Neuronal stem cell (in vitro differentiated cells): Measurements from ENCODE around the gene STX10.

ENCODE experiments used
- DNase-seq: peaks from one replicate; pipeline ENCODE4 v3.0.0-alpha.2; 2013; ENCODE audit warnings: low spot score
- H2AFZ ChIP-seq: one replicate; pipeline ENCODE4 v1.6.1; 2013; ENCODE audit warnings: mild to moderate bottlenecking, low read length, inconsistent platforms
- H2AK5ac ChIP-seq: 2 replicates; pipeline ENCODE4 v1.6.1; 2013; ENCODE audit warnings: low read depth, mild to moderate bottlenecking, inconsistent platforms, low read length, moderate library complexity, mixed read lengths
- H2BK120ac ChIP-seq: 2 replicates; pipeline ENCODE4 v1.6.1; 2013; ENCODE audit warnings: low read depth, mild to moderate bottlenecking, inconsistent platforms, low read length, moderate library complexity, mixed read lengths
- H2BK12ac ChIP-seq: one replicate; pipeline ENCODE4 v1.6.1; 2013; ENCODE audit warnings: low read length, inconsistent platforms
- H2BK15ac ChIP-seq: 2 replicates; pipeline ENCODE4 v1.6.1; 2013; ENCODE audit warnings: mild to moderate bottlenecking, low read length, inconsistent platforms, mixed read lengths
- H2BK5ac ChIP-seq: one replicate; pipeline ENCODE4 v1.6.1; 2013; ENCODE audit warnings: inconsistent platforms, mild to moderate bottlenecking, low read length, moderate library complexity
- H3K14ac ChIP-seq: one replicate; pipeline ENCODE4 v1.6.1; 2013; ENCODE audit warnings: low read length, inconsistent platforms
- H3K18ac ChIP-seq: 2 replicates; pipeline ENCODE4 v1.6.1; 2013; ENCODE audit warnings: low read length, inconsistent platforms
- H3K23ac ChIP-seq: 2 replicates; pipeline ENCODE4 v1.6.1; 2013; ENCODE audit warnings: low read depth, mild to moderate bottlenecking, mixed read lengths, low read length, inconsistent platforms; ENCODE audit not compliant: poor library complexity
- H3K27ac ChIP-seq: replicated peaks from 3 replicates; pipeline ENCODE4 v1.5.1; 2013; ENCODE audit warnings: low read length, inconsistent platforms
- H3K27me3 ChIP-seq, 3 experiments: 2 replicates each; pipeline ENCODE4 v1.6.1; 2013; ENCODE audit warnings: low read length in 3 of 3, mild to moderate bottlenecking in 2 of 3, inconsistent platforms in 1 of 3, low read depth in 1 of 3, mixed read lengths in 1 of 3, moderate library complexity in 1 of 3; ENCODE audit not compliant: control insufficient read depth in 3 of 3, insufficient read depth in 3 of 3
- H3K36me3 ChIP-seq, 2 donors: replicated peaks in 1 of 2; 2 replicates each; pipeline ENCODE4 v1.6.1; 2013; ENCODE audit warnings: low read length in 2 of 2; ENCODE audit not compliant: control insufficient read depth in 2 of 2, insufficient read depth in 2 of 2
- H3K4ac ChIP-seq: 2 replicates; pipeline ENCODE4 v1.6.1; 2013; ENCODE audit warnings: inconsistent platforms, mild to moderate bottlenecking, low read length, moderate library complexity
- H3K4me1 ChIP-seq, 2 donors: 1 replicate in 1 of 2; 2 replicates in 1 of 2; pipeline ENCODE4 v1.6.1; 2013; ENCODE audit warnings: low read length in 2 of 2, low read depth in 1 of 2; ENCODE audit not compliant: control insufficient read depth in 2 of 2, insufficient read depth in 1 of 2
- H3K4me2 ChIP-seq: one replicate; pipeline ENCODE4 v1.6.1; 2013; ENCODE audit warnings: mild to moderate bottlenecking, low read length, inconsistent platforms; ENCODE audit not compliant: insufficient read depth, poor library complexity, severe bottlenecking
- H3K4me3 ChIP-seq, 2 donors: 2 replicates each; pipeline ENCODE4 v1.5.1; 2013; ENCODE audit warnings: low read length in 2 of 2, mild to moderate bottlenecking in 2 of 2, inconsistent platforms in 1 of 2, moderate library complexity in 1 of 2
- H3K79me1 ChIP-seq: one replicate; pipeline ENCODE4 v1.6.1; 2013; ENCODE audit warnings: low read depth, mild to moderate bottlenecking, inconsistent platforms, low read length, moderate library complexity
- H3K9ac ChIP-seq: one replicate; pipeline ENCODE4 v1.6.1; 2013; ENCODE audit warnings: mild to moderate bottlenecking, low read depth, low read length, inconsistent platforms; ENCODE audit not compliant: poor library complexity
- H3K9me3 ChIP-seq, 2 donors: replicated peaks in 1 of 2; 2 replicates each; pipeline versions ENCODE3 to v1.6.1; 2013; ENCODE audit warnings: low read length in 2 of 2, mild to moderate bottlenecking in 2 of 2, inconsistent platforms in 1 of 2, low read depth in 1 of 2, mixed read lengths in 1 of 2, moderate library complexity in 1 of 2; ENCODE audit not compliant: control insufficient read depth in 2 of 2, insufficient read depth in 1 of 2
- H4K8ac ChIP-seq: one replicate; pipeline ENCODE4 v1.6.1; 2013; ENCODE audit warnings: low read depth, mild to moderate bottlenecking, inconsistent platforms, low read length, moderate library complexity
- H4K91ac ChIP-seq: one replicate; pipeline ENCODE4 v1.6.1; 2013; ENCODE audit warnings: low read length, low read depth, mild to moderate bottlenecking, inconsistent platforms; ENCODE audit not compliant: poor library complexity
- WGBS, 2 donors: extraction: QIAGEN DNeasy Blood & Tissue Kit; methylation state at CpG; one replicate each; pipeline ENCODE4 v1.1.7; 2013; ENCODE audit warnings: missing lambda C conversion rate in 2 of 2, mixed read lengths in 1 of 2; ENCODE audit not compliant: insufficient read length in 2 of 2, insufficient replicate concordance in 1 of 2; ENCODE audit errors: extremely low coverage in 2 of 2; 5-methylcytosine and 5-hydroxymethylcytosine counted together

STX10 gene

GRCh38 chr19:13133241-13133870 is 16.8 kb downstream of the STX10 start:
- Histone ChIP-seq H3K14ac (no peak overlapping the region), H3K9ac (no peak overlapping the region), H3K4me3 (no peak overlapping the region), H3K18ac (no peak overlapping the region), H3K27ac (no peak overlapping the region), H2BK12ac (no peak overlapping the region), H2BK120ac (no peak overlapping the region), H2AFZ (no peak overlapping the region), H2AK5ac (no peak overlapping the region), H2BK5ac (no peak overlapping the region), H4K8ac (no peak overlapping the region), H3K23ac (no peak overlapping the region), H3K27me3 (no peaks in the 10 kb centered on the region), H4K91ac (no peak overlapping the region), H2BK15ac (no peak overlapping the region), H3K79me1 (peaks cover 44% of the 10 kb centered on the region), H3K9me3 (no peaks in the 10 kb centered on the region), H3K4me2 (no peak overlapping the region), H3K4ac (no peak overlapping the region), H3K4me1 (peaks cover 0 to 2% of the 10 kb centered on the region in 2 donors), H3K36me3 (peaks cover 46 to 76% of the 10 kb centered on the region in 2 donors)
- no CpG with 5 or more reads among the region's 12 CpGs for WGBS, 2 donors
- DNase-seq = no peak

DNA sequence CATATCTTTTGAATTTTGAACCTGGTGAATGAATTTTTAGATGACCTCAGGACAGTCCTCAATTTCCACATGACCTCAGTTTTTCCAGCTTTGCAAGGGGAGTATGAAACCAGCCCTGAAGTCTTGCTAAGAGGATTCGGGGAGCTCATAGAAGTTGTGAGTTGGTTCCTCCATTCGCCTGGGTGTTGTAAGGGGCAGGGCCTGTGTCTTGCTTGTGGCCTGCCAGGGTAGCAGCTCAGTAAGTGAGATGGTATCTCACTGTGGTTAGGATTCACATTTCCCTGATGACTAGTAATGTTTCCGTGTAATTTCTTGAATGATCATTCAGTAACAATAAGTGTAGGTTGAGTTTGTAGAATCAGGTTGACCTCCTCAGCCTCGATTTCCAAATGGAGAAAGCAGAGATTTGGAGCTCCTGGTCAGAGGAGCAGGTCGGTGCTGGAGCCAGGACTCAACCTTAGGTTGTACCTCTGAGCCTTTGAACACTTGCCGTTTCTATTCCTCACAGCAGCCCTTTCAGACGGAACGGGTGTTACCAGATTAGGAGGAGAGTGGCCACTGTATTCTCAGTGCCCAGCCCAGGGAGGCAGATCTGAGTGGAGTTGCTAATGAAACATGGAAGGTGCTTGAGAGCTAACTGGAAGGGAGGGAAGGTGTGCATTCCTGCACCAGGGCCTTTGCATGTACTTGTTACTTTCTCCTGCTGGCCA is 17.5 kb downstream of the STX10 start:
- Histone ChIP-seq H3K4ac (no peak overlapping the region), H3K4me1 (peaks cover 0 to 2% of the 10 kb centered on the region in 2 donors), H3K4me3 (no peak overlapping the region), H2BK12ac (no peak overlapping the region), H3K36me3 (peaks cover 38 to 76% of the 10 kb centered on the region in 2 donors), H4K8ac (no peak overlapping the region), H4K91ac (no peak overlapping the region), H2BK120ac (no peak overlapping the region), H2BK5ac (no peak overlapping the region), H2AFZ (no peak overlapping the region), H3K23ac (no peak overlapping the region), H3K27me3 (no peaks in the 10 kb centered on the region), H2AK5ac (no peak overlapping the region), H3K18ac (no peak overlapping the region), H3K79me1 (peaks cover 47% of the 10 kb centered on the region), H3K9ac (no peak overlapping the region), H3K4me2 (no peak overlapping the region), H3K27ac (no peak overlapping the region), H3K14ac (no peak overlapping the region), H3K9me3 (no peaks in the 10 kb centered on the region), H2BK15ac (no peak overlapping the region)
- no CpG with 5 or more reads among the region's 8 CpGs for WGBS, 2 donors
- no peak for DNase-seq

GRCh38 chr19:13130886-13131490 is 19.2 kb downstream of the STX10 start:
- H2BK5ac ChIP-seq = no peak overlapping the region
- H2BK120ac ChIP-seq = no peak overlapping the region
- H3K36me3 ChIP-seq = peaks cover 29 to 71% of the 10 kb centered on the region in 2 donors
- H3K14ac ChIP-seq = no peak overlapping the region
- H3K27ac ChIP-seq = no peak overlapping the region
- H4K8ac ChIP-seq = no peak overlapping the region
- H3K27me3 ChIP-seq = no peaks in the 10 kb centered on the region
- no peak overlapping the region for H3K23ac ChIP-seq
- no peak for DNase-seq
- no peak overlapping the region for H2AK5ac ChIP-seq
- H3K18ac ChIP-seq = no peak overlapping the region
- H3K9me3 ChIP-seq = no peaks in the 10 kb centered on the region
- peaks cover 46% of the 10 kb centered on the region for H3K79me1 ChIP-seq
- H3K9ac ChIP-seq = no peak overlapping the region
- no peak overlapping the region for H4K91ac ChIP-seq
- peaks cover 0 to 2% of the 10 kb centered on the region in 2 donors for H3K4me1 ChIP-seq
- peak overlapping the region; percentile 84 for H3K4ac ChIP-seq
- H2BK12ac ChIP-seq = no peak overlapping the region
- H2BK15ac ChIP-seq = no peak overlapping the region
- no CpG with 5 or more reads among the region's 3 CpGs for WGBS, 2 donors
- no peak overlapping the region for H2AFZ ChIP-seq
- no peak overlapping the region for H3K4me2 ChIP-seq
- H3K4me3 ChIP-seq = no peak overlapping the region

- WGBS, 2 donors = no CpG with 5 or more reads among the region's 9 CpGs
These were observed 20.8 kb downstream of the STX10 start for GRCh38 chr19:13129384-13129783.

More at GRCh38 chr19:13129384-13129783, 20.8 kb downstream of the STX10 start:
- no peak overlapping the region for H3K23ac ChIP-seq
- no peak overlapping the region for H2AFZ ChIP-seq
- peaks cover 0 to 2% of the 10 kb centered on the region in 2 donors for H3K4me1 ChIP-seq
- H2BK15ac ChIP-seq = no peak overlapping the region
- no peak for DNase-seq
- no peaks in the 10 kb centered on the region for H3K27me3 ChIP-seq
- H3K79me1 ChIP-seq = peaks cover 30% of the 10 kb centered on the region
- no peak overlapping the region for H3K4me3 ChIP-seq
- H3K9me3 ChIP-seq = no peaks in the 10 kb centered on the region
- no peak overlapping the region for H3K4ac ChIP-seq
- H2BK120ac ChIP-seq = no peak overlapping the region
- H3K4me2 ChIP-seq = no peak overlapping the region
- no peak overlapping the region for H3K9ac ChIP-seq
- peak overlapping the region; percentile 13 for H3K18ac ChIP-seq
- H3K14ac ChIP-seq = peak overlapping the region; percentile 56
- no peak overlapping the region for H4K91ac ChIP-seq
- H2BK12ac ChIP-seq = no peak overlapping the region
- peaks cover 14 to 62% of the 10 kb centered on the region in 2 donors for H3K36me3 ChIP-seq
- no peak overlapping the region for H2BK5ac ChIP-seq
- no peak overlapping the region for H3K27ac ChIP-seq
- H2AK5ac ChIP-seq = no peak overlapping the region
- H4K8ac ChIP-seq = no peak overlapping the region
